Lung (tissue), 12 donors: ENCODE data around the gene CACNG1. TPM values are rescaled to one million over a fixed set of nuclear protein-coding genes. Genes with fewer than 3 reads are reported as not detected.

ENCODE experiments used
- ATAC-seq: fragments of 200-7000 bp; cut with Tn5 transposase; one replicate; pipeline ENCODE4 v1.9.1; 2020; ENCODE audit warnings: moderate number of reproducible peaks; ENCODE audit not compliant: insufficient read depth, low FRiP score
- DNase-seq, 3 donors: peaks; one replicate each; pipeline ENCODE4 v3.0.0-alpha.2; 2013 to 2017
- H3K27ac ChIP-seq, 2 donors: one replicate each; pipeline ENCODE4 v1.5.1; 2013; ENCODE audit warnings: mild to moderate bottlenecking in 2 of 2, moderate library complexity in 2 of 2, control low read depth in 1 of 2, inconsistent platforms in 1 of 2, low read depth in 1 of 2, low read length in 1 of 2
- H3K27me3 ChIP-seq, 3 donors: one replicate each; pipeline ENCODE4 v1.5.1; 2013; ENCODE audit warnings: low read length in 2 of 3; ENCODE audit not compliant: control insufficient read depth in 3 of 3, insufficient read depth in 3 of 3
- H3K36me3 ChIP-seq, 4 donors: one replicate each; pipeline ENCODE4 v1.5.1; 2013; ENCODE audit warnings: low read length in 4 of 4, mild to moderate bottlenecking in 1 of 4, moderate library complexity in 1 of 4; ENCODE audit not compliant: control insufficient read depth in 4 of 4, insufficient read depth in 4 of 4
- H3K4me1 ChIP-seq, 5 donors: one replicate each; pipeline ENCODE4 v1.5.1; 2013; ENCODE audit warnings: low read length in 5 of 5, mild to moderate bottlenecking in 2 of 5, moderate library complexity in 1 of 5; ENCODE audit not compliant: control insufficient read depth in 5 of 5, insufficient read depth in 5 of 5
- H3K4me3 ChIP-seq: one replicate; pipeline ENCODE4 v1.5.1; 2013; ENCODE audit warnings: mild to moderate bottlenecking, control low read depth, moderate library complexity
- H3K9ac ChIP-seq, 2 donors: one replicate each; pipeline ENCODE4 v1.5.1; 2013; ENCODE audit warnings: low read length in 2 of 2, control low read depth in 1 of 2; ENCODE audit not compliant: insufficient read depth in 1 of 2
- H3K9me3 ChIP-seq, 4 donors: one replicate each; pipeline ENCODE4 v1.5.1; 2013; ENCODE audit warnings: low read length in 3 of 4, mild to moderate bottlenecking in 1 of 4, moderate library complexity in 1 of 4; ENCODE audit not compliant: control insufficient read depth in 4 of 4, insufficient read depth in 3 of 4
- CTCF ChIP-seq: IDR thresholded peaks from 2 replicates; pipeline ENCODE4 v1.5.1; 2012; ENCODE audit warnings: mild to moderate bottlenecking; ENCODE audit errors: control extremely low read depth, extremely low read depth
- WGBS, 2 donors: extraction: QIAGEN DNeasy Blood & Tissue Kit; methylation state at CpG; one replicate each; pipeline ENCODE4 v1.1.7; 2013; 5-methylcytosine and 5-hydroxymethylcytosine counted together
- polyA plus RNA-seq, 2 donors: library from polyadenylated mRNA; stranded (reverse); fragments of 200-250 nt; gene quantifications; one replicate each; pipeline ENCODE4 v1.2.1, GENCODE V29; 2013
- total RNA-seq, 2 donors: library from RNA; depleted of rRNA in 1 of 2; stranded (reverse); fragments of >200 nt in 1 of 2; gene quantifications; one replicate each; pipeline ENCODE4 v1.2.1, GENCODE V29; 2014 to 2021
- donor health status: control.
- donor health status: control.
- donor health status: Bipolar disorder and iron deficiency.
- donor health status: healthy.
- donor health status: DM: yes; HTN: yes; CAD: no.

Gene CACNG1
- total and polyA plus RNA-seq, 4 donors = 0.05 to 0.08 TPM; not detected in 2

- TF ChIP-seq CTCF = no peak
- DNase-seq = no peak
- Histone ChIP-seq H3K27ac (no peak overlapping the region), H3K4me1 (no peaks in the 10 kb centered on the region), H3K36me3 (no peaks in the 10 kb centered on the region), H3K9me3 (no peaks in the 10 kb centered on the region), H3K4me3 (no peak overlapping the region), H3K9ac (no peak overlapping the region), H3K27me3 (no peaks in the 10 kb centered on the region)
- ATAC-seq = no peak
- 92% methylated on average over 21 of the region's 21 CpGs for WGBS, 2 donors
These were observed 13.7 kb upstream of the CACNG1 start for GRCh38 chr17:67030641-67031040.

GRCh38 chr17:67032382-67032781 is 12.0 kb upstream of the CACNG1 start:
- WGBS, 2 donors = 94 to 96% methylated on average over 14 of the region's 14 CpGs
- Histone ChIP-seq H3K4me1 (no peaks in the 10 kb centered on the region), H3K4me3 (no peak overlapping the region), H3K9ac (no peak overlapping the region), H3K27me3 (no peaks in the 10 kb centered on the region), H3K9me3 (peaks cover 0 to 2% (median 0%) of the 10 kb centered on the region in 4 donors), H3K27ac (no peak overlapping the region), H3K36me3 (no peaks in the 10 kb centered on the region)
- ATAC-seq = no peak
- TF ChIP-seq CTCF = no peak
- DNase-seq = no peak

GRCh38 chr17:67032985-67033384 is 11.4 kb upstream of the CACNG1 start:
- no peak for DNase-seq
- no peaks in the 10 kb centered on the region for H3K4me1 ChIP-seq

More at GRCh38 chr17:67032985-67033384, 11.4 kb upstream of the CACNG1 start:
- peaks cover 0 to 2% (median 0%) of the 10 kb centered on the region in 4 donors for H3K9me3 ChIP-seq
- H3K27me3 ChIP-seq = no peaks in the 10 kb centered on the region
- no peak for ATAC-seq
- no peak overlapping the region for H3K4me3 ChIP-seq
- no peak overlapping the region for H3K9ac ChIP-seq
- TF ChIP-seq CTCF = no peak
- H3K36me3 ChIP-seq = no peaks in the 10 kb centered on the region
- no peak overlapping the region for H3K27ac ChIP-seq
- 95 to 98% methylated on average over 13 of the region's 13 CpGs for WGBS, 2 donors
